Upper lobe of right lung (tissue), 1 donor: ENCODE data around the gene OR2AG2. TPM values are rescaled to one million over a fixed set of nuclear protein-coding genes. Genes with fewer than 3 reads are reported as not detected.

ENCODE experiments used
- ATAC-seq: fragments of 200-7000 bp; cut with Tn5 transposase; one replicate; pipeline ENCODE4 v1.9.1; 2020; ENCODE audit warnings: mild to moderate bottlenecking, moderate library complexity
- DNase-seq: peaks from one replicate; pipeline ENCODE4 v3.0.0-alpha.2; 2020
- H3K27ac ChIP-seq: fragments of 200-600 bp; one replicate; pipeline ENCODE4 v1.8.0; 2022
- H3K27me3 ChIP-seq: fragments of 200-600 bp; one replicate; pipeline ENCODE4 v1.8.0; 2022; ENCODE audit warnings: mild to moderate bottlenecking
- H3K36me3 ChIP-seq: fragments of 200-600 bp; one replicate; pipeline ENCODE4 v1.8.0; 2022
- H3K4me1 ChIP-seq: fragments of 200-600 bp; one replicate; pipeline ENCODE4 v1.8.0; 2022
- H3K4me3 ChIP-seq: fragments of 200-600 bp; one replicate; pipeline ENCODE4 v1.8.0; 2022; ENCODE audit warnings: mild to moderate bottlenecking
- H3K9me3 ChIP-seq: fragments of 200-600 bp; one replicate; pipeline ENCODE4 v1.8.0; 2022
- intact Hi-C: fragments of 100-400 bp; cut with DNase I; formaldehyde crosslinking; loops from one replicate; pipeline ENCODE4 v1.11.0; 2022
- total RNA-seq: library from RNA; stranded (reverse); fragmentation: NEBNext Ultra II Directional; extraction: Animal tissue kit (Norgen Biotek cat#: 25700); gene quantifications from one replicate; pipeline ENCODE4 v1.2.1, GENCODE V29; 2021
- TF ChIP-seq, protein P1 (sequence below): fragments of 200-600 bp; IDR thresholded peaks from one replicate; pipeline ENCODE4 v1.8.0; 2022; ENCODE audit warnings: antibody characterized with exemption
- donor health status: DM: no; HTN: yes; CAD: no; lungs with severe emphysema.

OR2AG2 gene
- total RNA-seq, 1 donor from 2014 or later: 0.14 TPM

DNA sequence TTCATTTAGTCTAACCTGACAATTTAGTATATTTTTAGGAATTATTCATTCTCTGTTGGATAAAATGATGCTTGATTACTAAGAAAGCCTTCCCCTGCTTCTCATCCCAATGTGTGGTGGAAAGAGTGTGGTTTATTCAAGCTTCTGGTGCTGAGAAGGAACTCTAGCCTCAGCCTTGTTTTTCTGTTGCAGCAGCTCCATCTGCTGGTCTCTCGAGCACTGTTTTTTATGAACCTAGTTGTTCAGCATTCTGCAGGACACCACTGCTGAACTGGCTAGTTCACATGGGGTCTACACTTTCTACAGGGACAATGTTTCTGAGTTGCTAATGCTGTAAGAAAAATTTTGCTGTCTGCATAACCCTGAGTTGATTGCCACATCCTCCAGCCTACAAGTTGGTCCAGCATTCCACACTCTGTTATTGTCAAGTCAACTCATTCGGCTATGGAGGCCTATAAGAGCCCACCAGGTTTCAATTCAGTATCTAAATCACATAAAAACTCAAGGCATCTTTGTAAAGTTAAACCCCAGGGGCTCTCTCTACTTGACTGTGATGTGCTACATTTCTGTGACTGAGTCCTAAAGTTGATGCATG lies 14.3 kb downstream of the OR2AG2 start:
- H3K36me3 ChIP-seq: no peaks in the 10 kb centered on the region
- intact Hi-C loops: no loop called here
- ATAC-seq: peak; percentile 80
- no peak overlapping the region for H3K4me3 ChIP-seq
- DNase-seq: no peak
- no peak overlapping the region for H3K27ac ChIP-seq
- H3K9me3 ChIP-seq: no peaks in the 10 kb centered on the region
- no peaks in the 10 kb centered on the region for H3K4me1 ChIP-seq
- TF ChIP-seq, protein P1, sequence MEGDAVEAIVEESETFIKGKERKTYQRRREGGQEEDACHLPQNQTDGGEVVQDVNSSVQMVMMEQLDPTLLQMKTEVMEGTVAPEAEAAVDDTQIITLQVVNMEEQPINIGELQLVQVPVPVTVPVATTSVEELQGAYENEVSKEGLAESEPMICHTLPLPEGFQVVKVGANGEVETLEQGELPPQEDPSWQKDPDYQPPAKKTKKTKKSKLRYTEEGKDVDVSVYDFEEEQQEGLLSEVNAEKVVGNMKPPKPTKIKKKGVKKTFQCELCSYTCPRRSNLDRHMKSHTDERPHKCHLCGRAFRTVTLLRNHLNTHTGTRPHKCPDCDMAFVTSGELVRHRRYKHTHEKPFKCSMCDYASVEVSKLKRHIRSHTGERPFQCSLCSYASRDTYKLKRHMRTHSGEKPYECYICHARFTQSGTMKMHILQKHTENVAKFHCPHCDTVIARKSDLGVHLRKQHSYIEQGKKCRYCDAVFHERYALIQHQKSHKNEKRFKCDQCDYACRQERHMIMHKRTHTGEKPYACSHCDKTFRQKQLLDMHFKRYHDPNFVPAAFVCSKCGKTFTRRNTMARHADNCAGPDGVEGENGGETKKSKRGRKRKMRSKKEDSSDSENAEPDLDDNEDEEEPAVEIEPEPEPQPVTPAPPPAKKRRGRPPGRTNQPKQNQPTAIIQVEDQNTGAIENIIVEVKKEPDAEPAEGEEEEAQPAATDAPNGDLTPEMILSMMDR: peak; percentile 63
- no peaks in the 10 kb centered on the region for H3K27me3 ChIP-seq

- Histone ChIP-seq H3K27ac (no peak overlapping the region), H3K27me3 (no peaks in the 10 kb centered on the region), H3K4me1 (no peaks in the 10 kb centered on the region), H3K36me3 (no peaks in the 10 kb centered on the region), H3K9me3 (no peaks in the 10 kb centered on the region), H3K4me3 (no peak overlapping the region)
- no peak for DNase-seq
- intact Hi-C loops: no loop called here
- ATAC-seq: no peak
- TF ChIP-seq, protein P1: no peak
Measured at GRCh38 chr11:6755953-6756347, 15.8 kb downstream of the OR2AG2 start.

DNA sequence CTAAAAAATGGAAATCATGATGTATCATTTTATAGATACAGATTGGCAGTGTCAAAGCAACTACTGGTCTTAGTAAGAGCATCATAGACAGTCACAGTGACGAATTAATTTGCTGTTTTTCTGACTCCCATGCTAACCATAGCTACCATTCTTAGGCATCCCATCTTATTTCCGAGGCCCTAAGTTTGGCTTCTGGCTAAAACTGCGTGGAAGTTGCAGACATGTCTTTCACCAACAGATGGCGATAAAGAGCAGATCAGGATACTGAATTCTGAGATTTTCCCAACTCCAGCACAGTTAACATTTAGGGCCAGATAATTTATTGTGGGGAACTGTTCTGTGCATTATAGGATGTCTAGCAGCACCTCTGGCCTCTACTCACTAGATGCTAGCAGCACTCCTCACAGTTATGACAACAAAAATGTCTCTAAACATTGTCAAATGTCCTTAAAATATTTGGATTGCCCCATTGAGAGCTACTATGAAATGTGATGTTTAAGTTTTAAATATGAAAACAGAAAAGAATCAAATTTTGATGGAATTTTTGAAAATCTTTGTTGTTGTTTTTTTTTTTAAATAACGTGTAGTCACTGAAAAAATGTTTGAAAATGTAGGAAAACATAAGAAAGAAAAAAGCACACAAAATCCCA lies 16.3 kb downstream of the OR2AG2 start:
- DNase-seq (no peak), ATAC-seq (peak; percentile 76)
- no peaks in the 10 kb centered on the region for H3K9me3 ChIP-seq
- no peaks in the 10 kb centered on the region for H3K36me3 ChIP-seq
- no peak overlapping the region for H3K27ac ChIP-seq
- intact Hi-C loops: no loop called here
- H3K4me3 ChIP-seq: no peak overlapping the region
- no peaks in the 10 kb centered on the region for H3K27me3 ChIP-seq
- TF ChIP-seq, protein P1: peak; percentile 90
- H3K4me1 ChIP-seq: no peaks in the 10 kb centered on the region

- ATAC-seq: no peak
- Histone ChIP-seq H3K4me3 (no peak overlapping the region), H3K4me1 (peaks cover 12% of the 10 kb centered on the region), H3K27me3 (no peaks in the 10 kb centered on the region), H3K9me3 (no peaks in the 10 kb centered on the region), H3K36me3 (no peaks in the 10 kb centered on the region), H3K27ac (peak overlapping the region; percentile 80)
- intact Hi-C loops: no loop called here
- TF ChIP-seq, protein P1: no peak
- no peak for DNase-seq
Measured at GRCh38 chr11:6747097-6747668, 24.6 kb downstream of the OR2AG2 start.

DNA sequence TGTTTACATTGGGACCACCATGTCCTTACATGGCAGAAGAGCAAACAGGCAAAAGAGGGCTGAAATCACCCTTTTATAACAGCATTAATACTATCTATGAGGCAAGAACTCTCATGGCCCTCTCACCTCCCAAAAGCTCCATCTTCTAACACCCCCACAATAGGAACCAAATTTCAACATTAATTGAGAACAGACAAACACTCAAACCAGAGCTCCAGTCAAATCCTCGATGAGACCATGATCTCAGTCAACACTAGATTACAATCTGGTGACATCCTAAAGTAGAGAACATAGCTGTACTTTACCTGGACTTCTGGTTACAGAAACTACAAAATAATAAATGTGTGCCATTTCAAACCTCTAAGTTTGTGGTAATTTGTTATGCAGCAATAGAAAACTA lies 25.1 kb downstream of the OR2AG2 start:
- peaks cover 12% of the 10 kb centered on the region for H3K4me1 ChIP-seq
- H3K36me3 ChIP-seq: no peaks in the 10 kb centered on the region
- peak overlapping the region; percentile 80 for H3K27ac ChIP-seq
- intact Hi-C loops: no loop called here
- no peaks in the 10 kb centered on the region for H3K27me3 ChIP-seq
- H3K4me3 ChIP-seq: peak overlapping the region; percentile 45
- no peaks in the 10 kb centered on the region for H3K9me3 ChIP-seq
- TF ChIP-seq, protein P1: no peak
- no peak for DNase-seq
- ATAC-seq: peak; percentile 45
